GM21515 (cell line): ENCODE data around the gene STX2.
"Not testable (repeated sequence)": the region's sequence is repeated elsewhere in the genome, so short reads cannot be mapped to it uniquely, and the experiment has no call there.

Experiments
- ATAC-seq: cut with Tn5 transposase; IDR thresholded peaks from one replicate; pipeline ENCODE4 v1.9.1; 2021; ENCODE audit not compliant: unreplicated experiment

STX2 gene

DNA sequence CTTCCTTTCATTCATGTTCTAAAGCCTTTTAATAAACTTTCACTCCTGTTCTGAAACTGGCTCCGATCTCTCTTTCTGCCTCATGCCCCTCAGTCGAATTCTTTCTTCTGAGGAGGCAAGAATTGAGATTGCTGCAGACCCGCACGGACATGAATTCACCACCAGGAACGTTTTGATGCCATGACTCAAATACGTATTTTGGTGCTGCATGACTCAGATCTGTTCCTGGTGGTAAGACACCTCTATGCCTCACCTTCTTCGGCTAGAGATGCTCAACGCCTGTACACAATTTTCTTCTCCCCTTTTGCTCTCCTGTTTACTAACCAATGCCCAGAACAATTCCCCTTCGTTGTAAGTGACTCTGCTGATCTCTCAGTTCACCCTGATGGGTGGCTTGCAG, 70.9 kb downstream of the STX2 start:
- no peak for ATAC-seq

DNA sequence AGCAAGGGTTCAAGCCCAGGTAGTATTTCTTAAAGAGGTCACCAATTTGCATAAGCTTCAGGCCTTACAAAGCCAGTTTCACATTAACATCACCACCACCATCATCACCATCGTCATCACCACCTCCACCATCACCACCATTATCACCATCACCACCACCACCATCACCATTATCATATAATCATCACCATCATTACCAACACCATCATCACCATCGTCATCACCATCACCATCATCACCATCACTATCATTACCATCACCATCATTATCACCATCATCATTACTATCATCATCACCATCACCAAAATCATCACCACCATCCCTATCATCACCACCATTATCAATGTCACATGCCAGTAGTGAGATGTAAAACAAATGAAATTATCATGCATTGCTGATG, 72.6 kb downstream of the STX2 start:
- no peak for ATAC-seq

DNA sequence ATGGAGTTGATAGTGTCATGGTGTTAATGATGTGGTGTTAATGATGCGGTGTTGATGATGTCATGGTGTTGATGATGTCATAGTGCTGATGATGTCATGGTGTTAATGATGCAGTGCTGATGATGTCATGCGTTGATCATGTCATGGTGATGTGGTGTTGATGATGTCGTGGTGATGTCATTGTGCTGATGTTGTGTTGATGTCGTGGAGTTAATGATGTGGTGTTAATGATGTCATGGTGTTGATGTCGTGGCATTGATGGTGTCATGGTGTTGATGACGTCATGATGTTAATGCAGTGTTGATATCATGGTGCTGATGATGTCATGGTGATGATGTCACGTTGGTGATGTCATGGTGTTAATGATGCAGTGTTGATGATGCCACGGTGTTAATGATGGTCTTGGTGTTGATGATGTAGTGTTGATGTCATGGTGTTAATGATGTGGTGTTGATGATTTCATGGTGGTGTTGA, 73.8 kb downstream of the STX2 start:
- ATAC-seq: no peak

DNA sequence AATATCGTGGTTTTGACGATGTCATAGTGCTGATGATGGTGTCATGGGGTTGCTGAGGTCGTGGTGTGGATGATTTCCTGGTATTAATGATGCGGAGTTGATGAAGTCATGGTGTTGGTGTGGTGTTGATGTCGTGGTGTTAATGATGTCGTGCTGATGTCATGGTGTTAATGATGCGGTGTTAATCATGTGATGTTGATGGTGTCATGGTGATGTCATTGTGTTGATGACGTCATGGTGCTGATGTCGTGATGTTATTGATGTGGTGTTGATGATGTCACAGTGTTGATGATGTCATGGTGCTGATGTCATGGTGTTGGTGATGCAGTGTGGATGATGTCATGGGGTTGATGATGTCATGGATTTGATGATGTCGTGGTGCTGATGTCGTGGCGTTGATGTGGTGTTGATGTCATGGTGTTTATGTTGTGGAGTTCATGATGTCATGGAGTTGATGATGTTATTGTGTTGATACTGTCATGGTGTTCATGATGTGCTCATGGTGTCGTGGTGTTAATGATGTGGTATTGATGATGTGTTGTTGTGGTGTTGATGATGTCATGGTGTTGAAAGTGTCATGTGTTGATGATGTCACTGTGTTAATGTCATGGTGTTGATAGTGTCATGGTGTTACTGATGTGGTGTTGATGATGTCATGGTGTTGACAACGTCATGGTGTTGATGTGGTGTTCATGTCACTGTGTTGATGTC, 74.4 kb downstream of the STX2 start:
- no peak for ATAC-seq

DNA sequence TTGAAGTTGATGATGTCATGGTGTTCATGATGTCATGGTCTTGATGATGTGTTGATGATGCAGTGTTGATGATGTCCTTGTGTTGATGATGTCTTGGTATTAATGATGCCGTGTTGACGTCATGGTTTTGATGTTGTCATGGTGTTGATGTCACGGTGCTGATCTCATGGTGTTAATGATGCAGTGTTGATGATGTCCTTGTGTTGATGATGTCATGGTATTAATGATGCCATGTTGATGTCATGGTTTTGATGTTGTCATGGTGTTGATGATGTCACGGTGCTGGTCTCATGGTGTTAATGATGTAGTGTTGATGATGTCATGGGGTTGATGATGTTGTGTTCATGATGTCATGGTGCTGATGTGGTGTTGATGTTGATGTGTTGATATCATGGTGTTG, 75.0 kb downstream of the STX2 start:
- ATAC-seq: no peak

GRCh38 chr12:130762319-130762675, 76.8 kb downstream of the STX2 start:
- ATAC-seq: no peak

- ATAC-seq: no peak
Measured at GRCh38 chr12:130761537-130762318, 77.3 kb downstream of the STX2 start.

GRCh38 chr12:130754234-130754901, 84.7 kb downstream of the STX2 start:
- ATAC-seq: no peak

DNA sequence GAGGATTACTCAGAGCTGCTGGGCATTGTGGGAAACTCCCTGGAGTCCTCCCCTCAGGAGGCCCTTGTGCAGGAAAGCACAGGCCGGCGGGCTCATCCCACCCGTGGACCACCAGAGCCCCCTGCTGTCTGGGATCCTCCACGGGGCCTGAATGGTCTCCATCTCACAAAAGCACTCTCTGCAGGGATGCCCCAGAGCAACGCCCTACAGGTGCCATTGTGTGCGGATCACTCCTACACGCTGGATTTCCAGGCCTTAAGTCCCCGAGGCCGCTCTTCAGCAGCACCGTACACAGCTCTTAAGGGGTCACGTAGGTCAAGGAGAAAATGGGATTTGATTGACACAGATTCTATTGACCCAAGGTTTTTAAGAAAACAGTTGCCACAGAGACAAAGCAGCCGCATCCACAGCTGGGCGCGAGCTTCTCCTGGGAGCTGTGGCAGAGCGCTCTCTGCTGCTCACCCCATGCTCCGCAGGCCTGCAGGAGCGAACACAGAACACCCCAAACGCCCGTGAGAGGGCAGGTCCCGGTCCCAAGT, 86.3 kb downstream of the STX2 start:
- ATAC-seq: no peak

- not testable (repeated sequence) for ATAC-seq
Measured at GRCh38 chr12:130752037-130752436, 87.0 kb downstream of the STX2 start.

DNA sequence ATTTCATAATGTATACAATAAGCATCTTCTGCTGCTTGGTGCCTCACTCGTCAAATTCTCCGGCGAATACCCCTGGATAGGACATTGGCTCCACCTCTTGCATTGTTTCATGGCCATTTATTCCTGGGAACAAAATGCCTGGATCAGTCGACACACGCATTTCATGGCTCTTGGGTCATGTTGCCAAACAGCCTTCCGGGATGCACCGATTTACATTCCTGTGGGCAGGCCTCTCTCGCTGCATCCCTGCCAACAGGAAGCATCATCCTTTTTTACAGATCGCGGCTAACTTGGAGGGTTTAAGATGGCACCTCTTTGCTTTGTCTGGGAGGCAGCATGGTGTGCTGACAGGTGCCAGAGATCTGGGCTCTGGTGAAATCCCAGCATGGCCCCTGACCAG, 90.3 kb downstream of the STX2 start:
- no peak for ATAC-seq

GRCh38 chr12:130747867-130748740, 90.9 kb downstream of the STX2 start:
- peak; percentile 89 for ATAC-seq

GRCh38 chr12:130746546-130746945, 92.5 kb downstream of the STX2 start:
- no peak for ATAC-seq

GRCh38 chr12:130745921-130746320, 93.1 kb downstream of the STX2 start:
- ATAC-seq: no peak

DNA sequence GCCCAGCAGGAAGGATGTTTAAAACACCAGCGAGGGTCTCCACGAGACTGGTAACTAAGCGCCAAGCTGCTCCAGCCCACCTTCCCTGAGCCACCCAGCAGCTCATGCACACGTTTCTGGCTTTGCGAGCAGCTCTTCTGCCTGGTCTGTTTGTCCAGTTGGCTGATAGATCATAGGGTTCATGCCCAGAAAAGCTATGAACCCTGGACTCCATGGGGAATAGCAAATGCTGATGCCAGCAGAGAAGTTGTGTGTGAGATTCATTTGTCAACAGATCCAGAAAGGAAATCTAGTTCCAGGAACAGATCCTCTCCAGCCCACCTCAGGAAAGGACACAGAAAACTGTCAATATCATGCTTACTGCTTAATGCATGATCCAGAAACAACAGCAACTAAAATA, 94.8 kb downstream of the STX2 start:
- no peak for ATAC-seq

DNA sequence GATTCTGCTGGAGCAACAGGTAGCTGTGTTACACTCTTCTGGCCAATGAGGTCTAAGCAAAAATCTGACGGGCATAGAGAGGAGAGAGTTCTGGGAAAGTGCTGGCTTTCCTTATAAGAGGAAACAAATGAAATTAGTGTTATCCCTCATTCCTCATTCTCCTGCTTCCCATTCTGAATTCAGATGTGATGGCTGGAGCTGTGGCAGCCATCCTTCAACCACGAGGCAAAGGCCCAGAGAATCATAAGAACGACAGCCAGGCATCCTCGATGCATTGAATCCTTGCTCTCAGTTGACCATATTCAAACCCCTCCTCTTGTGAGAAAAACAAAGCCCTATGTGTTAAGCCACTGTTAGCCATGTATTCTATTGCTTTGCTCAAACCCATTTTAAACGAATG, 95.4 kb downstream of the STX2 start:
- ATAC-seq: no peak

DNA sequence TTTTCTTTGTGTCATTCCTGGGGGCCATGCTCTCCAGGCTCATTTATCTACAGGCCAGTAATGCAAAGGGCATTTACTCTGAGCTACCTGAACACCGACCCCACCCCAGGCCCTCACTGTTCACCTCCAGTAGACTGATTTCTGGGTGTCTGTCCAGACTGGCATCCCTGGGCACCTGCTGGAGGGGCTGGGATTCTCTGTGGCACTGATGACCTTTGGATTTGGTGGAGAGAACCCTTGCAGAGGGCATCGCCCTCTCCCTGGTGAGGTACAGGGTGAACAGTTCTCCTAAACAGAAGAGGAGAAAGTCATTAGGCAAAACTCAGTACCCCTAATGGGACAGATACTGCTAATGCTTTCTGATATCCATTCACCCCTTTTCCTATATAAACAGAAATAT, 95.9 kb downstream of the STX2 start:
- no peak for ATAC-seq

DNA sequence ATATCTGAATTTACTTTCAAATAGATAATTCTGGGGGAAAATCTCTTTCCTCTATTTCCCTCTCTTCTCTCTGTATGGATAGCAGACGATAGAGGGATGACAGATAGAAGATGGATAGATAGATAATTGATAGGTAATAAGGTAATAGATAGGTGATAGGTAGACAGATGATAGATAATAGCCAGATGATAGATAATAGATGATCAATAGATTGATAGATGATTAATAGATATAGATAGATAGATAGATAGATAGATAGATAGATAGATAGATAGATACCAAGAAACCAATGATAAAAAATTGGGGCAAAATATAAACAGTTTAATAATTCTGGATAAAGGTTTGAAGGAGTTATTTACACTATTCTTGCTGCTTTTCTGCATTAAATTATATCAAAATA, 96.3 kb downstream of the STX2 start:
- no peak for ATAC-seq

DNA sequence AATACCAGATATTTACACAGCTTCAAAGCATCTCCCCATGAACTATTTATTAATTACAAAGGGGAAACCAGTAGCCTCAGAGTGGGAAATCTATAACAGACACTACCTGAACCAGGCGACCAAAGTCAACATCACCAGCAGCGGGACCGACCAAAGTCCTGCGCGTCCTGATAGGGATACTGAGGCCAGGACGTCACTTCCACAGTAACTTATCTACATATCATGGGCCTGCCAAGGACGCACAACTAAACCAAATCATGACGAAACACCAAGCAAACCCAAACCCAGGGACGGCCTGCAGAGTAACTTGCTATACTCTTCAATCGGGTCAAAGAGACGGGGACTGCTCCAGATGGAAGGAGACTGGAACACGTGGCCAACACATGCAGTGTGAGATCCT, 96.9 kb downstream of the STX2 start:
- no peak for ATAC-seq
